Fibroblast of upper back skin (primary cell): ENCODE results near the gene FSD1L.
A peak's percentile ranks its signal among the peaks of the same experiment; 100 is the strongest.

Experiments used
- DNase-seq: peaks from one replicate; pipeline ENCODE4 v3.0.0-alpha.2; 2013

Gene FSD1L

GRCh38 chr9:105447814-105448812 lies at the start of gene FSD1L:
FSD1L (plus strand) TSS chr9:105448034; CDS start chr9:105448221, 187 bp downstream.
- DNase-seq: peak; percentile 90

GRCh38 chr9:105399117-105399516 lies 48.7 kb upstream of the FSD1L start:
- DNase-seq: no peak

DNA sequence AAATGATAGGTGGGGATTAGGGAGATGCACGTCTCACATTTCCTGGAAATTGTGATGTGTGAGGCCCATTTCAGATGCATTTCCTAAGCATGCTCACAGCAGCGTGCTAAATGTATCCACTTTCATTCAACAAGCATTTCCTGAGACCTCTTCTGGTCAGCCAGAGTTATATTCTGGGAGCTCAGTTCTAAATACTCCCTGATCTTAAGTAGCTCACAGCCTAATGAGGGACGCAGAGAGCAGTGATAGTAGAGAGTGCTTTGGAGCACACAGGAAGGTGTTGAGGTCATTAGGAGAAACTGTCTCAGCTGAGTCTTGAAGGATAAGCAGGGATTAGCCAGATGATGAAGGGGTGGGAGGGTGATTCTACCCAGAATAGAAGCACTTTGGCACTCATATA lies 46.2 kb upstream of the FSD1L start:
- peak; percentile 38 for DNase-seq

GRCh38 chr9:105403552-105404248 lies 44.1 kb upstream of the FSD1L start:
- no peak for DNase-seq

GRCh38 chr9:105405514-105406131 lies 42.2 kb upstream of the FSD1L start:
- DNase-seq: peak; percentile 43

DNA sequence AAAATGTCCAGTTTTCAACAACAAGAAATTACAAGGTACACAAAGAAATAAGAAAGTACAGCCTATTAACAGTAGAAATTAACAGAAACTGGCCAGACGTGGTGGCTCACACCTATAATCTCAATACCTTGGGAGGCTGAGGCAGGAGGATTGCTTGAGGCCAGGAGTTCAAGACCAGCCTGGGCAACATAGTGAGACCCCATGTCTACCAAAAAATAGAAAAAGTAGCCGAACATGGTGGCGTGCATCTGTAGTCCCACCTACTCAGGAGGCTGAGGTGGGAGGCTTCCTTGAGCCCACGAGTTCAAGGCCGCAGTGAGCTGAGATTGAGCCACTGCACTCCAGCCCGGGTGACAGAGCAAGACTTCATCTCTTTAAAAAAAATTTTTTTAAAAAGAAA lies 41.5 kb upstream of the FSD1L start:
- DNase-seq: no peak

DNA sequence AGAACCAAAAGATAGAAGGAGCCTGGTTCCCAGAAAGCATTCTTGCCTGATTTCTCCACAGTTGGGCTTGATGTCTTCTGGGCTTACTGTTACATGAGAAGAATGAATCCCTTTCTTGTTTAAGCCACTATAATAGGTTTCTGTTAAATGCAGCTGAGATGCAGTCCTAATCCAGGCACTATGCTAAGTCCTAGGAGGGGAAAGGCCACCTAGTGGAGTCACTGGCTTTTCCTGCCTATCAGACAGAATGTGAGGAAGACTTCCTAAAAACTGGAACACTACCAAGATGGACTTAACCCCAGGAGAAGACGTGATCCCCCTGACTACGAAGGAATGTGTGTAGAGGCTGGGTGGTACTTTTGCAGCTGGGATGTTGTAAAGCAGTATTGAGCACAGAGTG lies 34.3 kb upstream of the FSD1L start:
- peak; percentile 53 for DNase-seq

- peak; percentile 55 for DNase-seq
These were observed 32.7 kb upstream of the FSD1L start for GRCh38 chr9:105414947-105415661.

- DNase-seq: no peak
These were observed 32.2 kb upstream of the FSD1L start for GRCh38 chr9:105415662-105415980.

DNA sequence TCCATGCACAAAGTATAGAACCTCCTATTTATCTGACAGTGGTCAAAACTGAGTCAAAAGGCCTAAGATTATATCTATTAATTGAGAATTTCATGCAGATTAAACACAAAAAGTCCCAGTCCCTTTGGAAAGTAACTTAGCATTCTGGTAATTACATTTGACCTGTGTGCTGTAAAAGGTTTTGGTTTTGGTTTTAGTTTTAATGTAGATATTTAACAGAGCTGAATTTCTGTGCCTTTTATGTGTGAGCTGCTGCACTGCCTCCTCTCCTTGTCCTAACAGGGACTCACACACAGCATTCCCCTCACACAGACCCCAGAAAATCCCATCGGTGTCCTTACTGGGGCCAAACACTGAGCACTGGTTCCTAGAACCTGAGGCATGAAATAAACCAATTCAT lies 31.0 kb upstream of the FSD1L start:
- DNase-seq: no peak

GRCh38 chr9:105418588-105419500 lies 29.0 kb upstream of the FSD1L start:
- DNase-seq: no peak

DNA sequence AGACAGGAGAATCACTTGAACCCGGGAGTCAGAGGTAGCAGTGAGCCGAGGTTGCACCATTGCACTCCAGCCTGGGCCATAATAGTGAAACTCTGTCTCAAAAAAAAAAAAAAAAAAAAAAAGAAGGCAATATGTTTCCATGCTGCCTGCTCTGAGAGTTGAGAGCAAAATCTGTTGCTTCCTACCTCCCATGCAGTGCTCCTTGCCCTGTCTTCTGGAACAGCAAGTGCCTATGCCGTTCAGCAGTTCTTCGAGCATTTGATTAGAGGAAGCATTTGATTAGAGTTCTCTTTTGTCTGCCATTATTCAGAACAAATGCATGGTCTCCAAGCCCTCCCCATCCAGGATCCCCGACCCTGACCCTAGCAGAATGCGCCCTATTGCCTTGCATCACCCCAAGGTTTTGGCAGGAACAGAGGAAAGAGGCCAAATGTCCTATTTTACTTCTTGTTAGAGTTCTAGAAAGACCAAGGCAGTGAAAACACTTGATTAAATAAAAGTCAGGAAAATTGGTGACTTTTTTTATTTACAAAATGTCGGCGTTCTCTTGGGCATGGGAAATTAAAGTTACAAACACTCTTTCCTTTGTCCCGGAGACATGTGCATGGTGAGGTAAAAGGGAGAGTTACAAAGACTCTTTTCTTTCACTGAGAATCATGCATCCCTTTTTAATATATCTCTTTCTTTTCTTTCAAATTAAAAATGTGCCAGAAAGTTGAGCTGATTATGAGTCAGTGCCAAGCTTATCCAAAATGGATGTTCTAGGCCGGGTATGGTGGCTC lies 27.8 kb upstream of the FSD1L start:
- DNase-seq: no peak

GRCh38 chr9:105421154-105421553 lies 26.7 kb upstream of the FSD1L start:
- DNase-seq: no peak

- DNase-seq: no peak
These were observed 26.0 kb upstream of the FSD1L start for GRCh38 chr9:105421864-105422263.

GRCh38 chr9:105425816-105426433 lies 21.9 kb upstream of the FSD1L start:
- peak; percentile 25 for DNase-seq

DNA sequence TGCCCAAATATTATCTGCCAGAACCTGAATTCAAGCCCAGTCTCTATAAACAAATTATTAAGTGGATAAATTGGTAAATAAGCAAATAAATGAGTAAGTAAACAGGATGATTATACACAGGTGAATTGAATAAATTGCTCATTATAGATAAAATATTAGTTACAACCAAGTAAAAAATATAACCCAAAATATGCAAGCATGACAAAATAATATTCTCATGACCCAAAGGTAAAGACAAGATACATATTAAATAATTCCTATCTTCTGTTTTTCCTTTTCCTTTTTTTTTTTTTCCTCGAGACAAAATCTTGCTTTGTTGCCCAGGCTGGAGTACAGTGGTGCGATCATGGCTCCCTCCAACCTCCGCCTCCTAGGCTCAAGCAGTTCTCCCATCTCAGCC lies 21.2 kb upstream of the FSD1L start:
- DNase-seq: no peak

GRCh38 chr9:105431424-105432246 lies 16.2 kb upstream of the FSD1L start:
- no peak for DNase-seq

- DNase-seq: no peak
These were observed 15.5 kb upstream of the FSD1L start for GRCh38 chr9:105432247-105432842.

- no peak for DNase-seq
These were observed 12.4 kb upstream of the FSD1L start for GRCh38 chr9:105435453-105435852.
